ENCODE results near the gene NBAS. TPM values are rescaled to one million over a fixed set of nuclear protein-coding genes. Genes with fewer than 3 reads are reported as not detected.

Gene NBAS
- total and polyA plus RNA-seq, 10 of the 15 experiments (the other 5 are each of a cell fraction or from before 2014, with no cell fraction given) = 4.3 to 32.7 (median 20.8) TPM

DNA sequence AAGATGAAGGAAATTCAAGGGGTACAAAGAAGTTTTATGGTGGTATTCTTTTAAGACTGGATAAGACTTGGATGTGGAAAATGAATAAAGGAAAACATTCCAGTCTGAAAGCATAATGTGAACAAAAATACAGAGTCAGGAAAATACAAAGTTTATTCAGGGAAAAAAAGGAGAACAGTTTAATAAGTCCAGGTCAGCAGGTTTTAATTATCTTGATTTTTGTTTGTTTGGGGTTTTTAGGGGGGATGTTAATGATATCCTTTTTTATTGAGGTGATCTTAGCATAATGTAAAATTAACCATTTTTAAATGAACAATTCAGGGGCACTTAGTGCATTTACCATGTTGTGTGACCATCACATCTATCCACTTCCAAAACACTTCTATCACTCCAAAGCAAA is 80.6 kb downstream of the NBAS start:
- no peaks in the 10 kb centered on the region for H3K9me3 ChIP-seq (replicated peaks; ENCODE audit: control insufficient read depth, insufficient read depth, low read length)
- H3K27ac ChIP-seq (ENCODE audit: control insufficient read depth, insufficient read depth) = no peak overlapping the region
- ChIA-PET CTCF (no interaction called here), RAD21 (ENCODE audit: unreplicated experiment) (no interaction called here), SMC1A (ENCODE audit: uncharacterized antibody, unreplicated experiment) (no interaction called here), POLR2A (no interaction called here)
- ATAC-seq (no peak), DNase-seq (ENCODE audit: low read depth, low spot score) (no peak), FAIRE-seq (no peak)
- H3K4me2 ChIP-seq (ENCODE audit: control insufficient read depth, insufficient read depth) = no peak overlapping the region
- no TSS peak for BruUV-seq (replicated peaks)
- no peaks in the 10 kb centered on the region; a peak in 3 of 4 replicates for H3K36me3 ChIP-seq (ENCODE audit: control insufficient read depth in 2 of 2, insufficient read depth in 2 of 2, low read length in 1 of 2)
- H3K9ac ChIP-seq (ENCODE audit: control insufficient read depth, insufficient read depth, low read length) = no peak overlapping the region
- no peaks in the 10 kb centered on the region for H3K27me3 ChIP-seq (replicated peaks in 1 of 2; ENCODE audit: control insufficient read depth in 2 of 2, insufficient read depth in 2 of 2, low read length in 1 of 2)
- no peaks in the 10 kb centered on the region for H3K4me1 ChIP-seq (ENCODE audit: control insufficient read depth, insufficient read depth, low read length)
- H2AFZ ChIP-seq (ENCODE audit: control insufficient read depth, low read depth, low read length) = no peak overlapping the region
- no peaks in the 10 kb centered on the region for H3K79me2 ChIP-seq (ENCODE audit: control insufficient read depth, insufficient read depth, low read length)
- TF ChIP-seq SMAD1 (IDR thresholded peaks at IDR 0.05; ENCODE audit: low read depth, partially characterized antibody) (no peak), SKIL (IDR thresholded peaks at IDR 0.05; ENCODE audit: low read depth, poor library complexity, severe bottlenecking) (no peak), IRF4 (IDR thresholded peaks at IDR 0.05; ENCODE audit: low read depth, low read length) (no peak), USF1 (IDR thresholded peaks at IDR 0.05; ENCODE audit: borderline replicate concordance, extremely low read length, insufficient read depth, low read depth, low read length) (no peak), MYC (IDR thresholded peaks at IDR 0.05; ENCODE audit: insufficient read depth, insufficient read length, insufficient replicate concordance, low read length, severe bottlenecking) (no peak), DPF2 (IDR thresholded peaks at IDR 0.05) (no peak), MEF2A (IDR thresholded peaks at IDR 0.05; ENCODE audit: insufficient read depth, low read depth, low read length) (no peak), PAX5 (IDR thresholded peaks at IDR 0.05; ENCODE audit: borderline replicate concordance, low read depth, low read length) (no peak)
- TF ChIP-seq, protein P1, sequence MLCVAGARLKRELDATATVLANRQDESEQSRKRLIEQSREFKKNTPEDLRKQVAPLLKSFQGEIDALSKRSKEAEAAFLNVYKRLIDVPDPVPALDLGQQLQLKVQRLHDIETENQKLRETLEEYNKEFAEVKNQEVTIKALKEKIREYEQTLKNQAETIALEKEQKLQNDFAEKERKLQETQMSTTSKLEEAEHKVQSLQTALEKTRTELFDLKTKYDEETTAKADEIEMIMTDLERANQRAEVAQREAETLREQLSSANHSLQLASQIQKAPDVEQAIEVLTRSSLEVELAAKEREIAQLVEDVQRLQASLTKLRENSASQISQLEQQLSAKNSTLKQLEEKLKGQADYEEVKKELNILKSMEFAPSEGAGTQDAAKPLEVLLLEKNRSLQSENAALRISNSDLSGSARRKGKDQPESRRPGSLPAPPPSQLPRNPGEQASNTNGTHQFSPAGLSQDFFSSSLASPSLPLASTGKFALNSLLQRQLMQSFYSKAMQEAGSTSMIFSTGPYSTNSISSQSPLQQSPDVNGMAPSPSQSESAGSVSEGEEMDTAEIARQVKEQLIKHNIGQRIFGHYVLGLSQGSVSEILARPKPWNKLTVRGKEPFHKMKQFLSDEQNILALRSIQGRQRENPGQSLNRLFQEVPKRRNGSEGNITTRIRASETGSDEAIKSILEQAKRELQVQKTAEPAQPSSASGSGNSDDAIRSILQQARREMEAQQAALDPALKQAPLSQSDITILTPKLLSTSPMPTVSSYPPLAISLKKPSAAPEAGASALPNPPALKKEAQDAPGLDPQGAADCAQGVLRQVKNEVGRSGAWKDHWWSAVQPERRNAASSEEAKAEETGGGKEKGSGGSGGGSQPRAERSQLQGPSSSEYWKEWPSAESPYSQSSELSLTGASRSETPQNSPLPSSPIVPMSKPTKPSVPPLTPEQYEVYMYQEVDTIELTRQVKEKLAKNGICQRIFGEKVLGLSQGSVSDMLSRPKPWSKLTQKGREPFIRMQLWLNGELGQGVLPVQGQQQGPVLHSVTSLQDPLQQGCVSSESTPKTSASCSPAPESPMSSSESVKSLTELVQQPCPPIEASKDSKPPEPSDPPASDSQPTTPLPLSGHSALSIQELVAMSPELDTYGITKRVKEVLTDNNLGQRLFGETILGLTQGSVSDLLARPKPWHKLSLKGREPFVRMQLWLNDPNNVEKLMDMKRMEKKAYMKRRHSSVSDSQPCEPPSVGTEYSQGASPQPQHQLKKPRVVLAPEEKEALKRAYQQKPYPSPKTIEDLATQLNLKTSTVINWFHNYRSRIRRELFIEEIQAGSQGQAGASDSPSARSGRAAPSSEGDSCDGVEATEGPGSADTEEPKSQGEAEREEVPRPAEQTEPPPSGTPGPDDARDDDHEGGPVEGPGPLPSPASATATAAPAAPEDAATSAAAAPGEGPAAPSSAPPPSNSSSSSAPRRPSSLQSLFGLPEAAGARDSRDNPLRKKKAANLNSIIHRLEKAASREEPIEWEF (IDR thresholded peaks at IDR 0.05; ENCODE audit: insufficient replicate concordance, low read depth, low read length) = no peak
- intact Hi-C loops (cut with micrococcal nuclease; ENCODE audit: unreplicated experiment) (no loop called here), in situ Hi-C loops (cut with MboI) (no loop called here)
- H3K4me3 ChIP-seq = no peak overlapping the region
- H4K20me1 ChIP-seq (ENCODE audit: control insufficient read depth, insufficient read depth) = no peaks in the 10 kb centered on the region

Data from GM12878 (cell line).